HS-5 (cell line): Measurements from ENCODE around the gene ESPN.
A peak's percentile ranks its signal among the peaks of the same experiment; 100 is the strongest.
"Not testable (repeated sequence)": the region's sequence is repeated elsewhere in the genome, so short reads cannot be mapped to it uniquely, and the experiment has no call there.

Experiments
- DNase-seq: peaks from one replicate; pipeline ENCODE4 v3.0.0-alpha.2; 2012; ENCODE audit warnings: low read depth

The ESPN gene

DNA sequence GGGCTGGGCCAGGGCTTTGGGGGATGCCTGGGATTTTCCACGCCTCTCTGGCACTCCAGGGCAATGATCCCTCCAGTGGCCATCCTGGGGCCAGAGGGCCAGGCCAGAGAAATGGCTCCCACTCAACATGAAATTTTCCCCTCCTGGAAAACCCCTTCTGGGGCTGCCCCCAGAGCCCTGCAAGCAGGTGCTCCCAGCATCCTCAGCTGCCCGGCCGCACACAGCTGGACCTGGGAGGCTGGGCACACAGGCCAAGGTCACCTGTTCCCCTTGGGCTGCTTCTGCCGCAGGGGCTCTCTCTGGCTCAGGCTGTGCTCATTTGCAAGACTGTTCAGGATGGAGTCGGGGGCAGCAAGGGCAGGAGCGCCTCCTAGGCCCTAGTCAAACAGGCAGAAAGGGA lies 3.9 kb downstream of the ESPN start:
- not testable (repeated sequence) for DNase-seq

DNA sequence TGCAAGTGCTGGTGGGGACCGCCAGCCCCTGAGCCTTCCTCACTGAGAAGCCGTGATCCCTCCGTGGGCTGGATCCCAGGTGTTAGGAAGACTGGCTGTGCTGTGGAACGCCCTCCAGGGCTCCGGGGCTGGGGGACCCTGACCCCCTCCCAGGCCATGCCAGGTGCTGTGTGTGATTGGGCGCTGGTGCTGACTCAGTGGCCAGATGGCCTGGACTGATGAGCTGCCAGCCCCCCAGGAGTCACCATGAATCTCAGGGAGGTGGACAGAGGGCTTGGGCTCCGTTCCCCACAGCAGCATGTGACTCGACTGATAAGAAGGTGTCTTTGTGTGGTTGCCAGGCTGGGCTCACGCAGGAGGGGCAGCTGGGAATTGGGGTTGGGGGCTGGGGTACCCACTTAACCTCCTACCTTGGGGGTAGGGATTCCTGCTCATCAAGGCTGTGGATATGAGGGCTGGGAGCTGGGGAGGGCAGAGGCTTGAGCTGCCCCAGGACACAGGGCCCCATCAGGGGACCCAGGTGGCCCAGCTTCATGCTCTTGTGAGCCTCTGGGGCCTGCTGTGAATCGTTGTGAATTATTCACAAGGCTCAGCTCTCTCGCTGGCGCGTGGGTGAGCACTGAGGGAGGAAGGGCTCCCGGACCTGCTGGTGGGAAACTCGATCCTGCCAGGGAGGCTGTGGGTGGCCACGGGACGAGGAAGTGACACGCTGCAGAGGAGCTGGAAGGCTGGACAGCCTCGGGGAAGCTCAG lies 5.3 kb downstream of the ESPN start:
- DNase-seq = not testable (repeated sequence)

DNA sequence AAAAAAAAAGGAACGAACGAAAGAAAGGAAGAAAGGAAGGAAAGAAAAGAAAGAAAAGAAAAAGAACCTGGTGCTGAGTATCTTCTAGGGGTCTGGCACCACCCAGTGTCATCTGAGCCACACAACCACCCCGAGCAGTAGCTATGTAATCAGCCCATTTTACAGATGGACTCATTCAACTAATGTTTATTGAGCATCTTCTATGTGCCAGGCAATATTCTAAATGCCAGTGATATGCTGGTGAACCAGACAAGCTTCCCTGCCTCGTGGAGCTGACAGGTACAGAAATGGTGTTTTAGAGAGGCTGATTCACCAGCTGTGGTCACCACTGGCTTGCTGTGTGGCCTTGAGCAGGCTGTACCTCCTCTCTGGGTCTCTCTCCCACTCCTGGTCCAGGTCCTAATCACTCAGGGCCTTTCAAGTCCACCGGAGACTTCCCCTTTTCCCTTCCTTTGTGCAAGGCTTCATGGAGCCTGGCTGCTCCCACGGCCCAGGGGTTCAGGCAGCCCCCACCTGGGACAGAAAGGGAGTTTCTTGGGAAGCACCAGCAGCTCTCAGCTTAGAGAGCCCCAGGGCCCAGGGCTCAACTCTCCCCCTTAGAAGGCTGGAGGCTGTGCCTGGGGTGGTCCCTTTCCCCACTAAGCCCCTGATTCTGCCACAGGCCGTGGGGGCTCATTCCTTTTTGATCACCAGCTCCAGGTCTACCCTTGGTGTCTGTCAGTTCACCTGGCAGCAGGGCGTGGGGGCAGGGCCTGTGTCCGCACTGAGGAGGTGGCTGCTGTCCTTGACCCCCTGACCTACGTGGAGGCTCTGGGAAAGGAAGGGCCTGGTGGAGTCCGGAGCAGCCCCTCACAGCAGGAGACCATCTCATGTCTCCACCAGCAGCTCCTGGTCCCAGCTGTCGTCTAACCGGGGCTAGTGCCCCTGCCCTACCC lies 7.3 kb downstream of the ESPN start:
- not testable (repeated sequence) for DNase-seq

DNA sequence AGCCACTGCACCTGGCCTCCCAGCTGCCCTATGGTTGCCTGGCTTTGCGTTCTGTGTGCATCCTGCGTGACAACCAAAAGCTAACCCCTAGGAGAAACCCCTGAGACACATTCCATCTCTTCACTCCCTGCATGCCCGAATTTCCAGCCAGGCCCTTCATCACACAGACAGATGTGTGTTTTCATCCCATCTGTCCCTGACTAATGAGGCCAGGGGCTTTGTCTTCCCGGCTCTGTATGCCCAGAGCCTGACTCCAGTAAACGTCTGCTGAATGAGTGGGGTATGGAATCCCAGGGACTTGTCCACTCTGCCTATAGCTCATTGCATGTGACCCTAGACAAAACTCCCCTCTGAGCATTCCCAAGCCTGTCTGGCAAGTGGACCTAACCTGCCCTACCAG lies 9.6 kb downstream of the ESPN start:
- no peak for DNase-seq

DNA sequence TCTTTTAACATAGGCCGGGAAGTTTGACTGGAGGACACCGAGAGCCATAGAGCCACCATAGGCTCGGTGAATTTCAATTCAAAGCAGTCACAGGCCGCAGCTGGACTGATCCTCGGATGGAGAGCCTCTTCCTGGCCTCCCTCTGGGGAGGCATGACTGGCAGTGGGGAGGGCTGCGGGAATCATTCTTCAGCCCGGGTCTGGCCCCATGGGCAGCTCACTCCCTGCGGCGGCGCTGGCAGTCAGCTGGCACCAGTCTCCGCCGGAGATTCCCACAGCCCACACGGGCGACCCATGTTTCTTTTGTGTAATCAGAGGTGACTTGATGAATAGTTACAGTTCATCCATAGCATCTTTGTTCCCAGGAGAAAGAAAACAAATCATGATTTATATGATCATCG lies 10.6 kb downstream of the ESPN start:
- DNase-seq = no peak

DNA sequence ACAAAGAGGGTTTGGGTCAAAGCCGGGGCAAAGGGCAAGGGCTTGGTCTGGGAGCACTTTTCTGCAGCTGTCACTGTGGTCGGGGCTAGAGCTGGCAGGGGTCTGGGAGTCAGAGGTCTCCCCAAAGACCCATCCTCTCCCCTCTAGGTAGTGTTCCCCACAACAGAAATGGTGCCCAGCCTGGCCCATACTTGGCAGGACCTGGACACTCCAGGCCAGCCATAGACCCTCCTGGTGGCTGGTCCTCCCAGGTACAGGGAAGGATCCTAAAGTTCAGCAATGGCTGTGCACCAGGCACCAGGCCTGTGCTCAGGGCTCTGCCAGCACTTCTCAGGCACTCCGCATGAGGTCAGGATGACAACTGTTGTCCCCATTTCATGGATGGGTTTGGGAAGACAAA lies 11.0 kb downstream of the ESPN start:
- no peak for DNase-seq

DNA sequence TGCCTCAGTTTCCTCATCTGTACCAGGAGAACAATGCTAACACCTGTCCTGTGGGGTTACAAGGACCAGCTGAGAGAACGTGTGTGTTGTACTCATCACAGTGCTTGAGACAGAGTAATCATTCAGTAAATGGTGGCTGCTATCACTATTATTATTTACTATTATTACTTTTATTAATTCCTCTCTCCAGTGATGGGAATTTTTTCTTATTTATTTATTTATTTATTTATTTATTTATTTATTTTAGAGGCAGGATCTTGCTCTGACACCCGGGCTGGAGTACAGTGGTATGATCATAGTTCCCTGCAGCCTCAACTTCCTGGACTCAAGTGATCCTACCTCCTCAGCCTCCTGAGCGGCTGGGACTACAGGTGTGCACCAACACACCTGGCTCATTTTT lies 11.7 kb downstream of the ESPN start:
- not testable (repeated sequence) for DNase-seq

DNA sequence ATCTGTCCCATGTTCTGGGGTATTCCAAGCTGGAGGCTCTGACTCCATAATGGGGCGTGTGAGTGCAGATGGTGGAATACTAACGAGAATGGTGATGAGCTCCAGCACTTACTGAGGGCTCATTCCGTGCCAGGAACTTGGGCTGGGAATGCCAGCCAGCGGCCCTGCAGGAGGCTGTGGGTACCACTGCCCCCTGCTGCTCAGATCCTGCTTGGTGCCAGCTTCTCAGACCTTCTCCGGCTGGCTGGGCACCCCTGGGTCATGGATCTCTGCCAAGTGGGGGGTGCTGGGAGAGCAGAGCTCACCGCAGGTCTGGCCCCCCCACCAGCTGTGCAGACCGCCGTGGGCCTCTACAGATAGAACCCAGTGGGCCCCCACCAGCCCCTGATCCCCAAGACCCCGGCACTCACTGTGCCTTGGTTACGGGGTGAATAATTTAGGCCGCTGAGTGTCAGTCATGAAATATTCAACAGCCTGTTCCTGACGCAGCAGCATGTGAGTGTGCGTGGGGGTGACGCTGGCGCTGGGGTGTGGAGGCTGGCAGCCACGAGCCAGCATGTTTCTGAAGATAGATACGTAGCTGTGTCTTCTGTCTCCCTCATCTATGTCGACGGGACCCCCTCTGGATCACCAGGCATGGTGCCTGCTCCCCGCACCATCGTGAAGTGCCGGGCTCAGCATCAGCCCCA lies 12.6 kb downstream of the ESPN start:
- DNase-seq = not testable (repeated sequence)

DNA sequence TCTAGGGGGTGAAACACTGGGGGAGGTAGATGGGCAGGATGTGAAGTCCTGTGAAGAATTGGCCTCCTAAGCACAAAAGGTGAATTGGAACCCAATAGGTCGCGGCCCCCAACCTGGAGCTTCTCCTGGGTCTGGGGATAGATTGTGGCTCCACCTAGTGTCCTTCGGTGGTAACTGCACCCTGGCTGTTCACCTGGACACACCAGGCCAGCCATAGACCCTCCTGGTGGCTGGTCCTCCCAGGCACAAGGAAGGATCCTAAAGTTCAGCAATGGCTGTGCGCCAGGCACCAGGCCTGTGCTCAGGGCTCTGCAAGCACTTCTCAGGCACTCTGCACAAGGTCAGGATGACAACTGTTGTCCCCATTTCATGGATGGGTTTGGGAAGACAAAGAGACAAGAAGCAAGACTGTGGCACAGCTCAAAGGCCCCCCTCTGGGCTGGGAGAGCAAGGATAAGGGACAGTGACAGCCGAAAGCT lies 13.5 kb downstream of the ESPN start:
- DNase-seq = peak; percentile 18

DNA sequence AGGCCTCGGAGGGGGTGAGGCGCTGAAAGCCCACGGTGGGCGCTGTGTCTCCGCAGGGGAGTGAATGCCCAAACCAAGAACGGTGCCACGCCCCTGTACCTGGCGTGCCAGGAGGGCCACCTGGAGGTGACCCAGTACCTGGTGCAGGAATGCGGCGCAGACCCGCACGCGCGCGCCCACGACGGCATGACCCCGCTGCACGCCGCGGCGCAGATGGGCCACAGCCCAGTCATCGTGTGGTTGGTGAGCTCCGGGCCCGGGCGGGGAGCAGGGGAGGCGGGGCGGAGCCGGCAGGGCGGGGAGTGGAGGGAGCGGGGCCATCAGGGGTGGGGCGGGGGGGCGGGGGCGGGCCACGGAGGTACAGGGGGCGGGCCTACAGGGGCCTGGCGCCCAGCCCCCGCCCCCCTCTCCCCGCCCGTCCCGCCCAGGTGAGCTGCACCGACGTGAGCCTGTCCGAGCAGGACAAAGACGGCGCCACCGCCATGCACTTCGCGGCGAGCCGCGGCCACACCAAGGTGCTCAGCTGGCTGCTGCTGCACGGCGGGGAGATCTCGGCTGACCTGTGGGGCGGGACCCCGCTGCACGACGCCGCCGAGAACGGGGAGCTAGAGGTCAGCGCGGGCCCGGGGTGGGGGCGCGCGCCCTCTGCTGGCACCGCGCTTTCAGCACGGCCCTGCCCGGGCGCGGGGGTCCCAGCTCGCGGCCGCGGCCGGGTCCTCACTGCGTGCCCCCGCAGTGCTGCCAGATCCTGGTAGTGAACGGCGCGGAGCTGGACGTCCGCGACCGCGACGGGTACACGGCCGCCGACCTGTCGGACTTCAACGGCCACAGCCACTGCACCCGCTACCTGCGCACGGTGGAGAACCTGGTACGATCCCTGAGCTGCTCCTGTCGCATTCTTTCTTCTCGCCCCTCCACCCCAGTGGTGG lies 15.9 kb downstream of the ESPN start:
- no peak for DNase-seq

DNA sequence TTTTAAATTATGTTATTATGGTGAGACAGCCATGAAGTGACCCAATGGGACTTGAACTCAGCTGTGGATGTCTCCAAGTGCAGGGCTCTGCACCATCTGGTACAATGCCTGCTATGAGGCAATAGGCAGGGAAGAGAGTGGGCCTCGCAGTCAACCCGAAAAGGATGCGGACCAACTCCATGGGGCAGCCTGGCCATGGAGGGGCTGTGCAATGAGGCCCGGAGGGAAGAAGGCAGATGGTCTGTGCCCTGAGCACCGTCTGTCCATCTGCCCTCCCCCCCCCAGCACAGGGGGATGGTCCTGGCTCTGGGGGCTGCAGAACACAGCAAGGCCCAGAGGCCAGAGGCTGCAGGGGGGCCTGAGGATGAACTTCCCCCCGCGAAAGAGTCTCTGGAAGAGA lies 17.0 kb downstream of the ESPN start:
- DNase-seq = no peak

DNA sequence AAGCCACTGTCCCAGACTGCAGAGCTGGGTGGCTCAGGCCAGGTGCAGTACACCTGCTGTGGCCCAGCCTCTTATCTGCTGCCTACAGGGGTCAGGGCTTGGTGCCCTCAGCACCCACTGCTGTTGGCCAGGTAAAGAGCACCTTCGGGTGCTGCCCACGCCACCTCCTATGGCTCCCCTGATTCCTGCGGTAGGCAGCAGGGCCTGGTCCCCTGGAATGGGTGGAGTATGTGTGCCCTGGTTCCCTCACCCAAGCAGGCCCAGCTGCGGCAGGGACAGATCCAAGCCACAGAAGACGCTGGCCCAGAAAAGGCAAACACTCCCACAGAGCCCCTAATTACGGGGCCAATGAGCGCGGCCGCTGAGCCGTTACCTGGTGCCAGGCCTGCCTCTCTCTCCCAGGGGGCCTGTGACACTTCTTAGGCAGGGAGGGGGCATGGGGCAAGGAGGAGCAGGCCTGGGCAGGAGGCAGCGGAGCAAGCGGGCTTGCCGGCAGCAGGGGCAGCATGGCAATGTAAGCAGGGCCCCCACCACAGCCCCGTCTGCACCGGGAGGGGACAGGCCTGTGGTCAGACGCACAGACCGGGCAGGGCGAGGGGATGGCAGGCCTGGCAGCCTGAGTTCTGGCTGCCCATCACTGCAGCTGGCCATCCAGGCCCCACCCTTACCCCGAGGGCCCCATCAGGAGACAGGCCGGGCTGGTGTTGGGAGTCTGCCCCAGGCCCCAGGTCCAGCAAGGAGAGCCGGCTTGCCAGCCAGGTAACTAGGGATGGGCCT lies 19.0 kb downstream of the ESPN start:
- no peak for DNase-seq

DNA sequence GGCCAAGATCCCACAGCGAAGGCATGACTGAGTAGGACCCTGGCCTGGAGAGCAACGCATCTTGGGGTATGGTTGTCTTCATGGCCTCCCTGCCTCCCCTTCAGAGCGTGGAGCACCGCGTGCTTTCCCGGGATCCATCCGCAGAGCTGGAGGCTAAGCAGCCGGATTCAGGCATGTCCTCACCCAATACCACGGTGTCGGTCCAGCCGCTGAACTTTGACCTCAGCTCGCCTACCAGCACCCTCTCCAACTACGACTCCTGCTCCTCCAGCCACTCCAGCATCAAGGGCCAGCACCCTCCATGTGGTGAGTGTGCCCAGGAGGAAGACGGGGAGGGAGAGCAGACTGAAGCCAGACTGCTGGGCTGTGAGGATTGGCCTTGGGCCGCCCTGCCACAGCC lies 19.8 kb downstream of the ESPN start:
- DNase-seq = no peak

DNA sequence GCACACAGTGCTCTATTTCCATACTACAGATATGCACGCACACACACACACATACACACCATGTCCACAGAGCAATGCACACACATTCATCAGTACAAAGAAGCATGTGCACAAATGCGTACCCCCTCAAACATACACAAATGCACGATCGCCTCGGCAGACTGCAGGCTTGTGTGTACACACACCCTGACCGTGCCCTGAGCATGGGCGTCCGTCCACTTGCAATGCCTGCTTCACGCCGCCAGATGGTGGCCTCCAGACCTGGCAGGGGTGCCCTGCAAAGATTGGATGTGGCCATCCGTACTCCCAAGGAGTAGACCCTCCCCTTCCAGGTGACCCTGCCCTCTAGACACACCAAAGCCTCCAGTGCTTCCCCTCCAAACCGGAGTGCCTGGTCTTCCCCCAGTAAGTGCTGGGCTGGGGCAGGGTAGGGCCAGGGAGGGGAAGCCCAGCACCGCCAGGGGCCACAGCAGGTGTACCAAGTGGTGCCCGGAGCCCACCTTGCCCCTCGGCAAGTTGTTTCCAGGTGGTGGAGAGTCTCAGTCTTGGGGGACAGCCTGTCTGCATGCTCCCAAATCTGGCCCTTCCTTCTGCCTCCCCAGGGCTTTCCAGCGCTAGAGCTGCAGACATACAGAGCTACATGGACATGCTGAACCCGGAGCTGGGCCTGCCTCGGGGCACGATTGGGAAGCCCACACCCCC lies 20.6 kb downstream of the ESPN start:
- no peak for DNase-seq

DNA sequence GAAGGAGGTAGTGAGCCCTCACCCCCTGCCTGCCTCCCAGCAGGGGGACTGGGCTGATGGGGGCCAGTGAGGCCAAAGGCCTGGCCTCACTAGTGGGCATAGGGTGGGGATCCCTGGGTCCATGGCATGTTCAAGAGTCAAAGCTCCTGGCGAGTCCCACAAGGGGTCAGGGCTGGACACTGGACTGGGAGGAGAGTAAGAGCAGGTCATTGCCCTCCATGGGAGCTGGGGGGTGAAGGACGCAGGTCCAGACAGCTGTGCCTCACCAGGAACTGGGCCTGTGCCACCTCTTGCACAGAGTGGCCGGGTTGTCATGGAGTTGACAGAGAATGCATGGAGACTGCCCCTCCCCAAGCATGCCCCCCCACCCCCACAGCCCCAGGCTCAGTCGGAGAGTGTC lies 21.4 kb downstream of the ESPN start:
- not testable (repeated sequence) for DNase-seq

DNA sequence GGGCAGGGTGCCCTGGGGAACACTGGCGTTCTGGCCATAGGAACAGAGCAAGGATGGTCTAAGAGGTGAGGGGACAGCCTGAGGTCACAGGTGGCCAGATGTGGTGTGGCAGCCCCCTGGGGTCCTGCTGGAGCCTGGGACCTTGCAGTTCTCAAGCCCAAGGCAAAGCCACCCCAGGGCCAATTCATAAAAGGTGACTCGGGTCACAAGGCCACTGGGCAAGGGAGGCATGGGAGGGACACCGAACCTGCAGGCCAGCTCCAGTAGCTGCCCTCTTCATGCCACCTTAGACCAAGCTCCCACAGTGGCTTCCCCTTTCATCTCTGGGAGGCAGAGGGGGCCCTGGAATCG lies 22.1 kb downstream of the ESPN start:
- DNase-seq = no peak

DNA sequence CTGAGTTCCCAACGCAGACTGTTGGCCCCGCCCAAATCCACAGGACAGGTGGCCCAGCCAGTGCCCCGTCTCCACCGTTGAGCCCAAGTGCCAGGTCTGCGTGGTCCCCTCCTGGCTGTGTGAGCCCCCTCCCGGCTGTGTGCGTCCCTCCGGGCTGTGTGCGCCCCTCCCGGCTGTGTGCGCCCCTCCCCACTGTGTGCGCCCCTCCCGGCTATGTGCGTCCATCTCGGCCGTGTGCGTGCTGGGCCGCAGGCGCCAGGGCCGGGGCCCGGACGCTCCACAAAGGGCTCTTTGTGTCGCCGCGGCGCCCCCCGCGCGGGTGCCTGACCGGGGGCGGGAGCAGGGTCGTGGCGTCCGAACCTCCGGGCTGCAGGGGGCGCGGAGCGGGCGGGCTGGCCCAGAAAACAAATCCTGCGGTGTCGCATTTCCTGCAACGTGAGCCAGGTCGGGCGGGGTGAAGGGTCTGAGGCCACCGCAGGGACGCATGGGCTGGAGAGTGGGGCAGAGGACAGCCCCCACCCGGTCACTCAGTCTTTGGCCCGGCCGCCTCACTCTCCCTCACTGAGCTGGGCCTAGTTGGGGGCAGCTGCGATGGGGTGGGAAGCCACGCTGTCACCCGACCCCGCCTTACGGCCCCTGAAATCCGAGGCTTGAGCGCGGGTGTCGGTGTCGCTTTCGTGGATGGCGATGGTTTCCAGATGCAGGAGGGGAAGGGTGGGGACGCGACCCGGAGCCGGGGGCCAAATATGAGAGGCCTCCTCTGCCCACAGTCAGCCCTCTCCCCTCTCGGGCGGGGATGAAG lies 22.6 kb downstream of the ESPN start:
- DNase-seq = no peak

DNA sequence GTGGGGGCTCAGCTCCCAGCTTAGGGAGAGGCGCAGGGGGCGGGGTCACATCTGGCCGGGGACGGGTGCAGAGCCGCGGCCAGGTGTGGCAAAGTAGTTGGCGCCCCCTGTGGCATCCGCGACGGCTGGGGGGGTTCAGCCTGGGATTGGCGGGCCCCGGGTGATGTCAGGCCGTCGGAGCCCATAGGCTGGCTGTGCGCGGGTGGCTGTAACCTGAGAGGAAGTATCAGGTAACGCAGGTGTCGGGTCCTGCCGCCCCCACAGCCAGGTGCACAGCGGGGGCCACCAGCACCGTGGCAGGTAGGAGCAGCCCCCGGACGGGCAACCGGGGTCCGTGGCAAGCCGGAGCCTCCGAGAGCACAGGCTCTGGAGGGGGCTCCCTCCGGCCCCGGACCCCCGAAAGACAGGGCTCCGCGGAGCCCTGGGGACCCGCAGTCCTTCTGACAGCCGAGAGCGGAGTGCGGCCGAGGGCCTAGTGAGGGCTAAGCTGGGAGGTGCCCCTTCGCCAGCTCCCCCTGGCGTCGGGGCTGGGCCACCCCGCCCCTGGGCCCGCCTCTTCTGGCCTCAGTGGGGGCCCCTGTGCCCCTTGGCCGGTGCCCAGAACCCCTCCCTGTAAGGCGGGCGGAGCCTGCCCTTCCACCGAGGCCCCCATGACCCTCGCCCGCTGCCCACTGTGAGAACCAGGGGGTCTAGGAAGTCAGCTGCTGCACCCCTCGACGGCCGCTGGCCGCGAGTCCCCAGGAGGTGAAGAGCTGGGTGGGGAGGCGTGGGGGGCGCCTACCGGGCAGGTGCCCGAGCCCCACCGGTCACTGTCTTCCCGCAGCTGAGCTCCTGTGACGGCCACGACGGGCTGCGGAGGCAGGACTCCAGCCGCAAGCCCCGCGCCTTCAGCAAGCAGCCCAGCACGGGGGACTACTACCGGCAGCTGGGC lies 23.5 kb downstream of the ESPN start:
- DNase-seq = no peak
